ENCODE results near the gene OR2D2.
"Not testable (repeated sequence)": the region's sequence is repeated elsewhere in the genome, so short reads cannot be mapped to it uniquely, and the experiment has no call there.

Gene OR2D2

GRCh38 chr11:6876914-6877313 is 15.4 kb downstream of the OR2D2 start:
- DNase-seq: no peak

- DNase-seq: no peak
These were observed 16.0 kb downstream of the OR2D2 start, which contains the start of gene OR10A4 for GRCh38 chr11:6876325-6876724. Gene OR10A4, plus strand, starts transcription at chr11:6876625. Its CDS starts 23 bp downstream, at chr11:6876648.

- no peak for DNase-seq
These were observed 16.5 kb downstream of the OR2D2 start for GRCh38 chr11:6875761-6876160.

GRCh38 chr11:6871278-6871677 is 21.0 kb downstream of the OR2D2 start:
- DNase-seq: no peak

GRCh38 chr11:6864438-6864837 is 27.9 kb downstream of the OR2D2 start:
- DNase-seq: no peak

- DNase-seq: no peak
These were observed 29.3 kb downstream of the OR2D2 start, which contains the start of gene OR10A2 for GRCh38 chr11:6862961-6863360. Gene OR10A2, plus strand, starts transcription at chr11:6863057. Its CDS starts 6,698 bp downstream, at chr11:6869755.

GRCh38 chr11:6856871-6857270 is 35.4 kb downstream of the OR2D2 start:
- no peak for DNase-seq

GRCh38 chr11:6855971-6856541 is 36.2 kb downstream of the OR2D2 start:
- DNase-seq: no peak

GRCh38 chr11:6854801-6855200 is 37.5 kb downstream of the OR2D2 start:
- not testable (repeated sequence) for DNase-seq

- no peak for DNase-seq
These were observed 41.8 kb downstream of the OR2D2 start for GRCh38 chr11:6850526-6850925.

- DNase-seq: no peak
These were observed 46.9 kb downstream of the OR2D2 start, which contains the start of gene OR10A5 for GRCh38 chr11:6845383-6845782. Gene OR10A5, plus strand, starts transcription at chr11:6845683. Its CDS starts 0 bp downstream, at chr11:6845683.

- no peak for DNase-seq
These were observed 47.9 kb downstream of the OR2D2 start for GRCh38 chr11:6844356-6844755.

GRCh38 chr11:6843670-6844069 is 48.6 kb downstream of the OR2D2 start:
- no peak for DNase-seq

- no peak for DNase-seq
These were observed 50.6 kb downstream of the OR2D2 start for GRCh38 chr11:6841694-6842093.
